GM19452 (cell line): Measurements from ENCODE around the gene STXBP2.

ENCODE experiments used
- ATAC-seq: cut with Tn5 transposase; IDR thresholded peaks from one replicate; pipeline ENCODE4 v1.9.1; 2021; ENCODE audit not compliant: unreplicated experiment

The STXBP2 gene

GRCh38 chr19:7612282-7613274 is 24.3 kb upstream of the STXBP2 start:
- no peak for ATAC-seq

DNA sequence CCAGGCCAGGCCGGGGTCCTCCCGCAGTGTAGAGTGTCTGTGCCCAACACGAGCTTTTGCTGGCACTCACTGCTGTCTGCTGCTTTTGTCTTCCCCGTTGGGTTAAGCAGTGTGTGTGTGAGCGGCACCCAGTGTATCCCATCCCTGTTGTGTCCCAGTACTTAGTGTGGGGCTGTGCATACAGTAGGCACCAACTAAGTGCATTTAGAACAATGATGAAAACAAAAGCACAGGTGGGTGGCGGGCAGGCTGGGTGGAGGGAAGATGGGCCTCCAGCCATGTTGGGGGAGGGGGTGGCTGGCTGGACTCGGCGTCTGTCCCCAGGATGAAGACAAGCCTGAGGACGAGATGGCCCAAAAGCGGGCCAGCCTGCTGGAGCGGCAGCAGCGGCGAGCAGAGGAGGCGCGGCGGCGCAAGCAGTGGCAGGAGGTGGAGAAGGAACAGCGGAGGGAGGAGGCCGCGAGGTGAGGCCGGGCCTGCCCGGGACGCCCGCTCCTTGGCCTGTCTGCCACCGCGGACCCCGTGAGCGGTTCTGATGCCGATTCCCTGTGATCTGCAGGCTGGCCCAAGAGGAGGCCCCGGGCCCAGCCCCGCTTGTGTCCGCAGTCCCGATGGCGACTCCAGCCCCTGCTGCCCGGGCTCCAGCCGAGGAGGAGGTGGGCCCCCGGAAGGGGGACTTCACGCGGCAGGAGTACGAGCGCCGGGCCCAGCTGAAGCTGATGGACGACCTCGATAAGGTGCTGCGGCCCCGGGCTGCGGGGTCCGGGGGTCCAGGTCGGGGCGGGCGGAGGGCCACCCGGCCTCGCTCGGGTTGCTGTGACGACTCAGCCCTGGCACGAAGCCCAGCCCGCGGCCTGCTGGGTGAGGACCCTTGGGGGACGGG is 21.8 kb upstream of the STXBP2 start:
- ATAC-seq: no peak

DNA sequence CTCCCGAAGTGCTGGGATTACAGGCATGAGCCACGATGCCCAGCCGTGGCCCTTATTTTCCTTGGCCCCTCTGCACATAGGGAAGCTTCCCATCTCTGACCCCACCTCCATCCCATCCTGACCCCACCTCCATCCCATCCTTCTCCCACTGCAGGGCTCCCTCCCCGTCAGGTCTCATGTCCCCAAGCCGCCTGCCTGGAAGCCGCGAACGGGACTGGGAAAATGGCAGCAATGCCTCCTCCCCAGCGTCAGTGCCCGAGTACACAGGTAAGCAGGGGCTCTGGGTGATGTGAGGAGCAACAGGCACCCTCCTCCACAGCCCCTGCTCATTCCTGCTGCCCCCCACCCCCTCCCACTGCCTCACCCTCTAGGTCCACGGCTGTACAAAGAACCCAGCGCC is 19.7 kb upstream of the STXBP2 start:
- ATAC-seq: no peak

- ATAC-seq: no peak
Observed at GRCh38 chr19:7617735-7618134, 19.2 kb upstream of the STXBP2 start.

- no peak for ATAC-seq
Observed at GRCh38 chr19:7618348-7618747, 18.6 kb upstream of the STXBP2 start.

DNA sequence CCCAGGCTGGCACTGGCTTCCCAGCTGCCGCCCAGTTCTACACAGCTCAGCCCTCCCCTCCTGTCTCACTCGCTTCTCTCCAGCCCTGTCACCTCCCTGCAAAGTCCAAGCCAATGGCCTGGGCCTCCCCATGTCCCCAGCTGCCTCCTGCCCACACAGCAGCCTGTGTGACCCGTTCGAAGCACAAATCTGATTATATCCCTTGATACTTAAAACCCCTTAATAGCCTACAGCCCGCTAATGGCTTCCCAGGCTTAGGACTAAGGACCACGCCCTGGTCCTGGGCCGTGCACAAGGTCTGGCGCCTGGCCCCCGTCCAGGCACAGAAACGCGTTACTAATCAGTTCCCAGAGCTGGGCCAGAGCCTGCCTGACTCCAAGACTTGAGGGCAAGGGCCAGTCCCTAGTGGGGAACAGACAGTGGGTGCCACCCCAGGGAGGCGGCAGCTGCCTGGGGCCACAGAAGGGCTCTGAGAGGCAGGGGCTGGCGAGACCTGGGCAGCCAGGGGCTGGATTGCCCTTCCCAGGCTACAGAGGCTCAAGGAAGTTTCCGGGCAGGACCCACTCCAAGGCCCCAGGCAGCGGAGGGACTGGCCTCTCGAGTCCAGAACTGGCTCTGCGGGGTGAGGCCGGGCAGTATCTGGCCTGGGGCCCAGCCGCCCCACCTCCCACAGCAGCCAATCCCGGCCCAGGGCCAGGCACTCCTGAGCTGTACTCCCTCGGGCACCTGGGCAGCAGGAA is 18.0 kb upstream of the STXBP2 start:
- no peak for ATAC-seq

GRCh38 chr19:7619671-7620441 is 17.1 kb upstream of the STXBP2 start:
- no peak for ATAC-seq

DNA sequence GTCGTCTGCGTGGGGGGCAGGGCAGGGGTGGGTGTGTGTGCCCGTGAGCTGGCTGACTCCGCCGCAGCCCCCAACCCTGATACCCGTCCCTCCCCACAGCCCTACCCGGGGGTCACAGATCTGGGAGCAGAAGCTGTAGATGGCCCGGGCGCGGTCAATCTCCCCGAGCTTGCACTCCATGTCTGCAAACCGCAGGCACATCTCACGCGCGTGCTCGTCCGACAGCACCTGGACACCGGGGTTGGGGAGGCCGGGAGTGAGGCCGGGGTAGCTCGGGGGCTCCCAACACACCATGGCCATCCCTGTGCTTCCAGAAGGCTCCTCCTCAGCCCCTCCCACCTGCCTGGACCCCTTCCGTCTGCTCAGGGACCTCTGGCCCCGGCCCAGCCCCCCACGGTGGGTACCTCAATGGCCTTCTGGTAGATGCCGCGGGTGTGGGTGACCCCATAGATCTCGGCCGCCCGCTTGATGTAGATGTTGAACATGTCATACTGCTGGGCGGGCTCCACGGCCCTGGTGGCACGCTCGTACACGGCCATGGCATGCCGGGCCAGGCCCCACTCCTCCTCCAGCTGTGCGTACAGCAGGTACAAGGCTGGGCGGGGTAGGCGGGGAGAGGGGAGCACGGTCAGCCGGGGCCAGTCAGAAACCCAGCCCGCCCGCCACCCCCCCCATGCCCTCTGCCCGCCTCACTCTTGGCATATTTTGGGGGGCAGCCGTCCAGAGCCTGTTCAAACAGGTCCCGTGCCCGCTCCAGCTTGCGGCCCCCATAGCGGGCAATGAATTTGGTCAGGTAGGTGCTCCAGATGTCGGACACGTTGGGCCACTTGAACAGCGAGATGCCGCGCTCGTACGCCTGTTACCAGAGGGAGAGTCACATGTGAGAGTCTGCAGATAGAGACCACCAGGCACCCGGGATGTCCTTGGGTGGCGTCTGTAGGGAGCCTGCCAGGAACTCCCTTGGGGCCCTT is 16.2 kb upstream of the STXBP2 start:
- no peak for ATAC-seq

GRCh38 chr19:7622933-7623685 is 13.8 kb upstream of the STXBP2 start:
- no peak for ATAC-seq

DNA sequence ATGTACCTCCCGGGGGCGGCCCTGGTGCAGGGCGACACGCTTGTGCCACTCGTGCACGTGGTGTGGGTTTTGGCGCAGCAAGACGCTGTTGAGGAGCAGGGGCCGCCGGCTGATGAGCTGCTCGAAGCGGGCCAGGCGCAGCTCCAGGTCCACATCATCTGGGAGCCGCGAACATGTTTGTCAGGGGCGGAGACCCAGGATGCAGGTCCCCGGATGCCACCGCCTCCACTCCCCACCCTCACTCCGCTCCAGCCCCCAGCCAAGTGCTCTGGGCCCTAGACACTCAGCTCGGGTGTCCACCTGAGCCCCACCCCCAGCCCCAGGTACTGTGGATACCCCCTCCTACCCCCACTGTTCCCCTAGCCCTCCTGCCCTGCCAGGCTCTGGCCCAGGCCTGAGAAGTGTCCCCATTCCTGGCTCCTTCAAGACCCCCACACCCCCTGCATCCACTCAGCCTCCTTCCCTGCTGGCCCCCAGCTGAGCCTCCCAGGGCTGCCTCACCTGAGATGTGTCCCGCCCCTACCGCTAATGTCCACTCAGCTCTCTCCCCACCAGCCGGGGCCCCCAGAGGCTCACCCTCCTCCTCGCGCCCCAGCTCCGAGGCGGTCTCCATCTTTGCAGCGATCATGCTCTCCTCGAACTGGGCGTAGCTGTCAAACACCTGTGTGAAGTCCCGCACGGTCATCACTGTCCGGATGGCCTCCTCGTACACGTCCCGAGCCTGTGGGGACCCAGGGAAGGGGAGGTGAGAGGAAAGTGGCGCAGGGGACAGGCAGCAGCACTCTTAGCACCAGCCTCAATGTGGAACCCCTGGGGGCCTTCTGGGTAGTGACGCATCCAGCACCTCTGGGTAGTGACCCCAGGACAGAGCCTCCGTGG is 12.9 kb upstream of the STXBP2 start:
- ATAC-seq: no peak

DNA sequence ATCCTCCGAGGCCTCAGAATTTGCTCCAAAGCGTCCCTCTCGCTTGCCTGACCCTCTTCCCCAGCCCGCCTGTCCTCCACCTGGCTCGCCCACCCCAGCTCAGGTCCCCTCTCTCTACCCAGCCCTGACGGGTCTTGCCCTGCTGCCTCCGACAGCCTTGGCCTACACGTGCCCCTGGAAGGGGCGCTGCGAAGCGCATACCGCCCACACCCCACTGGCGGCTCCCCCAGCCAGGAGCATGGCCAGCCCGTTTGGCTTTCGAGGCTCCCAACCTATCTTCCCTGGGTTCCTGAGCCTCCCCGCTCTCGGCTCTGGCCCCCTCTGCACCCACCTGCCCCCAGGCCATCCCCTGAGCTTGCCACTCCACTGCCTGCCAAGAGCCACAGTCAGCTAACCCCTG is 12.1 kb upstream of the STXBP2 start:
- ATAC-seq: no peak

GRCh38 chr19:7625763-7626372 is 11.0 kb upstream of the STXBP2 start:
- no peak for ATAC-seq

DNA sequence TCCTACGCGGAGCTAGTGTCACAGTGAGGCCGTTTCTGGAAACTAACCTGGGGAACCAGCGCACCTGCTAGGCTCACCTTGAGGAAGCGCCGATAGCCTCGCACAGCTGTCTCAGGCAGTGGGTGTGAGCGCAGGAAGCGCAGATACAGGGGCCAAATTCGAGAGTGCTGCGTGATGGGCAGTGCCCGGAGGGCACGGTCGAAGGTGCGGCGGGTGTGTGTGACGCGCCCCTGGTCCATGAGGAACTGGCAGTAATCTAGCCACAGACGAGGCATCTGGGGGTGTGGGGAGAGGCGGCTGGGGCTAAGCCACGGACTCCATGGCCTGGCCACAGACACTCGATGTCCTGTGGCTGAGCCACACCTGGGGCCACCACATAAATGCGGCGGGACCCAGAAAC is 9.7 kb upstream of the STXBP2 start:
- no peak for ATAC-seq

- no peak for ATAC-seq
Observed at GRCh38 chr19:7628589-7629311, 8.2 kb upstream of the STXBP2 start.

DNA sequence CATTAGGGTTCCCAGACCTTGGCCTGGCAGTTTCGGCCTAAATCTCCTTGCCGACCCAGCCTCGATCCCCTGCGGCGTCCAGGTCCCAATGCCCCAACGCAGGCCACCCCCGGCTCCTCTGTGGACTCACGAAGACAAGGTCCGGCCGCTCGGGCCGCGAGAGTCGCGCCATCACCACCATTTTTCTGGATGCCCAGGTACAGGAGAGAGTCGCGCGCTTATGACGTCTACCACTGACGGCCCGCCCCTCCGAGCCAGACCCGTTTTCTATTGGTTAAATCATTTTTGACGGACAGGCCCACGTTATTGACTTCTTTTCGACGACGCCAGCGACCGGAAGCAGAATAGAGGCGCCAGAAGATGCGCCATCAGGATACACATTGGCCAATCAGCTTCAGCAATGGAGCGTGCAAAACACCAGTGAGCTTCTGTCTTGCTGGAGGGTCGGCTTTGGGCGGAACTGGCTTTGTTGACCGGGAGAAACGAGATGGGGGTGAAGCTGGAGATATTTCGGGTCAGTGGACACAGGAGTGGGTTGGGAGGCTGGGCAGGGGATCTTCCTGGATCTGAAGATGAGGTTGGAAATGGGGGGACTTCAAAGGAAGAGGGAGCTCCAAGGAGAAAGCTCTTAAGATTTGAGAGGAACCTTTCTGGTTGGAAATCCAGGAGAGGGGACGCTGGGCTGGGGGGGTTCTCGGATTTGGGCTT is 7.4 kb upstream of the STXBP2 start, which contains the start of the genes PET100 and XAB2:
Gene PET100 (plus strand): TSS at position 447 of the 708 bp plus-strand sequence. CDS start 41 bp downstream, at position 488.
Gene XAB2 (minus strand): TSS at position 199 of the 708 bp plus-strand sequence. CDS start 18 bp downstream, at position 181.
- peak; percentile 84 for ATAC-seq
